Ectodermal cell (in vitro differentiated cells): ENCODE measurements around the gene PARN.
"Not testable (repeated sequence)": the region's sequence is repeated elsewhere in the genome, so short reads cannot be mapped to it uniquely, and the experiment has no call there.

Experiments used
- H3K27ac ChIP-seq: 2 replicates; pipeline ENCODE4 v1.7.0; 2013; ENCODE audit warnings: mild to moderate bottlenecking, low read depth, low read length; ENCODE audit not compliant: insufficient read depth, poor library complexity, severe bottlenecking
- H3K27me3 ChIP-seq: 2 replicates; pipeline ENCODE4 v1.7.0; 2013; ENCODE audit warnings: mild to moderate bottlenecking, low read length; ENCODE audit not compliant: insufficient read depth, control insufficient read depth, poor library complexity, severe bottlenecking
- H3K36me3 ChIP-seq: one replicate; pipeline ENCODE4 v1.7.0; 2013; ENCODE audit warnings: low read length; ENCODE audit not compliant: control insufficient read depth, insufficient read depth
- H3K4me1 ChIP-seq: one replicate; pipeline ENCODE4 v1.7.0; 2013; ENCODE audit warnings: low read length; ENCODE audit not compliant: control insufficient read depth, insufficient read depth
- H3K4me3 ChIP-seq: 2 replicates; pipeline ENCODE4 v1.7.0; 2013; ENCODE audit warnings: low read depth, low read length, control low read depth; ENCODE audit not compliant: insufficient read depth
- H3K9me3 ChIP-seq: 2 replicates; pipeline ENCODE4 v1.7.0; 2013; ENCODE audit warnings: mild to moderate bottlenecking, low read length, moderate library complexity; ENCODE audit not compliant: control insufficient read depth
- WGBS, 2 experiments: methylation state at CpG; one replicate each; pipeline ENCODE4 v1.1.7; 2013; ENCODE audit warnings: missing lambda C conversion rate in 2 of 2; 5-methylcytosine and 5-hydroxymethylcytosine counted together

The PARN gene

GRCh38 chr16:14634389-14634725, 4.3 kb upstream of the PARN start:
- H3K4me3 ChIP-seq = peak overlapping the region; percentile 79
- H3K27ac ChIP-seq = peak overlapping the region; percentile 66
- H3K36me3 ChIP-seq = no peaks in the 10 kb centered on the region
- 72 to 76% methylated on average over 7 of the region's 7 CpGs for WGBS, 2 experiments
- no peaks in the 10 kb centered on the region for H3K27me3 ChIP-seq
- no peaks in the 10 kb centered on the region for H3K9me3 ChIP-seq
- peaks cover 12% of the 10 kb centered on the region for H3K4me1 ChIP-seq

GRCh38 chr16:14632693-14633569, 2.9 kb upstream of the PARN start, which contains the start of gene BFAR:
Gene BFAR (plus strand): TSS chr16:14632951. CDS start chr16:14644347, 11,396 bp downstream.
- H3K9me3 ChIP-seq = no peaks in the 10 kb centered on the region
- 0 to 1% methylated on average over 69 of the region's 69 CpGs for WGBS, 2 experiments
- H3K27ac ChIP-seq = peak within 1 kb of the TSS; percentile 75

DNA sequence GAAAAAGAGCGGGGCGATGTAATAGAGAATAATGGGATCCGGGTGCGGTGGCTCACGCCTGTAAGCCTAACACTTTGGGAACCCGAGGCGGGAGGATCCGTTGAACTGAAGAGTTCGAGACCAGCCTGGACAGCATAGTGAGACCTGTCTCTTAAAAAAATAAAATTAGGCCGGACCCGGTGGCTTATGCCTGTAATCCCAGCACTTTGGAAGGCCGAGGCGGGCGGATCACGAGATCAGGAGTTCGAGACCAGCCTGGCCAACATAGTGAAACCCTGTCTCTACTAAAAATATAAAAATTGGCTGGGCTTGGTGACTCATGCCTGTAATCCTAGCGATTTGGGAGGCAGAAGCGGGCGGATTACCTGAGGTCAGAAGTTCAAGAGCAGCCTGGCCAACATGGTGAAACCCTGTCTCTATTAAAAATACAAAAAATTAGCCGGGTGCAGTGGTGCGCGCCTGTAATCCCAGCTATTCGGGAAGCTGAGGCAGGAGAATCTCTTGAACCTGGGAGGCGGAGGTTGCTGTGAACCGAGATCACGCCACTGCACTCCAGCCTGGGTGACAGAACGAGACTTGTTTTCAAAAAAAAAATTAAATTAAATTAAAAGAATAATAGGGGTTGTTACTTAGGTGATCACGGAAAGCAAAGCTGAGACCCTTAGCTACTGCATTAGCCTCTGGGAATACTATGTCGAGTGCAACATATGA, 715 bp upstream of the PARN start:
- 85 to 89% methylated on average over 28 to 29 of the region's 29 CpGs for WGBS, 2 experiments
- not testable (repeated sequence) for H3K9me3 ChIP-seq

More at GRCh38 chr16:14632693-14633569, 2.9 kb upstream of the PARN start, which contains the start of gene BFAR:
- H3K4me1 ChIP-seq = peaks cover 12% of the 10 kb centered on the region
- peak within 1 kb of the TSS; percentile 79 for H3K4me3 ChIP-seq
- no peaks in the 10 kb centered on the region for H3K36me3 ChIP-seq
- H3K27me3 ChIP-seq = no peaks in the 10 kb centered on the region

GRCh38 chr16:14629612-14629918, 495 bp downstream of the PARN start:
- Histone ChIP-seq H3K4me1 (peaks cover 2% of the 10 kb centered on the region), H3K4me3 (peak overlapping the region; percentile 91), H3K36me3 (peaks cover 10% of the 10 kb centered on the region), H3K27ac (peak overlapping the region; percentile 86), H3K27me3 (no peaks in the 10 kb centered on the region), H3K9me3 (no peaks in the 10 kb centered on the region)
- WGBS, 2 experiments = 2% methylated on average over 17 of the region's 17 CpGs

More for the DNA sequence above, 715 bp upstream of the PARN start:
- not testable (repeated sequence) for H3K4me1 ChIP-seq, H3K27me3 ChIP-seq, H3K36me3 ChIP-seq, H3K4me3 ChIP-seq, H3K27ac ChIP-seq

DNA sequence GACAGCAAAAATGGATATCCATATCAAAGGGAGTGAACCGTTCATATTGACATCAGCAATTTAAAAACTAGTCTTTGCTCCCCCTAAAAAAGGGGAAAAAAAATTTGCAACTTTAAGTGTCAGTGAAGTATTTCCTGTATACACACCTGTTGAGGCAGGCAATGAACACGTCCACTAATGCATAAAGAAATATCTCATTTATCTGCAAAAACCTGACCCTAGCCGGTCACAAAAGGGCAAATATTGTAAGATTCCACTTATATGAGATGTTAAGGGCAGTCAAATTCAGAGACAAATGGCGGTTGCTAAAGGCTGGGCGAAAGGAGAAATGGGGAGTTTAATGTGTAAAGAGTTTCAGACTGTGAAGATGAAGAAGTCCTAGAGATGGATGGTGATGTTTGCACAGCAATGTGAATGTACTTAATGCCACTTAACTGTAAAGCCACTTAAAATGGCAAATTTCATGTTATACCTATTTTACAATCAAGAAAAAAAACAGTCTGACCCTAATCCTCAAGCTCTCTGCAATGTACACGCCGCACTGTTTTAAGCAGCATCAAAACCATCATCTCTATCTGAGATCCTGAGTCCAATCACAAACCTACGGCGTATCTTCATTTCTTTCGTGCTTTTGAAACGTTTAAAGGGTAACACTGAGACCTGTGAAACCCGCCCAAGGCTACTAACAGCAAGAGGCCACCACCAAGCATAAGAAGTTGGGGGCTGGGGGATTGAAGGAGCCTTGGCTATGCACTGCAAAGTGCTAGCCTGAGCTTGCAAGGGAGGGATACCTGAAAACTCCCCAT, 1.1 kb downstream of the PARN start:
- Histone ChIP-seq H3K36me3 (peaks cover 10% of the 10 kb centered on the region), H3K4me1 (no peaks in the 10 kb centered on the region), H3K9me3 (no peaks in the 10 kb centered on the region), H3K27ac (no peak overlapping the region), H3K4me3 (peak overlapping the region; percentile 91), H3K27me3 (no peaks in the 10 kb centered on the region)
- 56 to 65% methylated on average over 11 to 12 of the region's 12 CpGs for WGBS, 2 experiments

DNA sequence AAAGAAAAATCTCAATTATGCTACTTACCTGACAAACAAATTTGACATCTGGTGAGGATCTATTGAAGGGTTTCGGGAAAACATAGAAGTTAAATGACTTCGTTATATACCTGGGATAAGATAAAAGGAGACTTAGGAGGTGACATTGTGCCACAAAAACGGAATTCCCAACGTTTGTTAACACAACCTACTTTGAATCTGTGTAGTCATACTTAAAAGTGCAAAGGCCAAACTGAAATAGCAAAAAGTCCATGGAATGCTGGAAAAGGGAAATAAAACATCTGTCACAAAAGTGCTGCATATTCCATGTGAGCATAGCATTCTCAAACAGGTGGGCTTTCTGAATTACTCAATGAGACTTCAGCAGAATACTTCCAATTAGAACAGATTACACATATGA, 3.0 kb downstream of the PARN start:
- Histone ChIP-seq H3K27ac (no peak overlapping the region), H3K4me3 (no peak overlapping the region), H3K27me3 (no peaks in the 10 kb centered on the region), H3K9me3 (no peaks in the 10 kb centered on the region), H3K4me1 (no peaks in the 10 kb centered on the region), H3K36me3 (peaks cover 10% of the 10 kb centered on the region)
- WGBS, 2 experiments = 94% methylated on average over 4 of the region's 4 CpGs

- H3K36me3 ChIP-seq = peaks cover 15% of the 10 kb centered on the region
- 78 to 90% methylated on average over 4 to 7 of the region's 7 CpGs for WGBS, 2 experiments
- no peaks in the 10 kb centered on the region for H3K4me1 ChIP-seq
- H3K4me3 ChIP-seq = no peak overlapping the region
- no peaks in the 10 kb centered on the region for H3K27me3 ChIP-seq
- no peaks in the 10 kb centered on the region for H3K9me3 ChIP-seq
- no peak overlapping the region for H3K27ac ChIP-seq
These were observed 11.5 kb downstream of the PARN start for GRCh38 chr16:14618566-14618965.

DNA sequence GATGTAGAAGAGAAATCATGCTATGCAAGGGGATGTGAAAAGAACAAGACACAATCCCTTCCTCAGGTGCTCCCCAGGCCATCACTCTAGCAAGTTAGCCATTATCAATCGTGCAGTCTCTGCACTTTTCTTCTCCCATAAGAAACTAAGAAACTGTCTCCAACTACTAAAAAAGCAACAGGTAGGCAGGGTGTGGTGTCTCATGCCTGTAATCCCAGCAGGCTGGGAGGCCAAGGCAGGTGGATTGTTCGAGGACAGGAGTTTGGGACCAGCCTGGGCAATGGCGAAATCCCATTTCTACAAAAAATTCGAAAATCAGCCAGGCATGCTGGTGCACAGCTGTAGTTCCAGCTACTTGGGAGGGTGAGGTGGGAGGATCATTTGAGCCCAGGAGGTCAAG, 13.8 kb downstream of the PARN start:
- Histone ChIP-seq H3K9me3 (no peaks in the 10 kb centered on the region), H3K36me3 (peaks cover 11% of the 10 kb centered on the region), H3K4me3 (no peak overlapping the region), H3K27ac (no peak overlapping the region), H3K27me3 (no peaks in the 10 kb centered on the region), H3K4me1 (no peaks in the 10 kb centered on the region)
- WGBS, 2 experiments = 93 to 95% methylated on average over 4 of the region's 4 CpGs

GRCh38 chr16:14613991-14614390, 16.1 kb downstream of the PARN start:
- H3K27me3 ChIP-seq = no peaks in the 10 kb centered on the region
- 90 to 93% methylated on average over 4 of the region's 4 CpGs for WGBS, 2 experiments
- H3K36me3 ChIP-seq = peaks cover 16% of the 10 kb centered on the region
- H3K9me3 ChIP-seq = no peaks in the 10 kb centered on the region
- H3K4me1 ChIP-seq = no peaks in the 10 kb centered on the region
- H3K4me3 ChIP-seq = no peak overlapping the region
- H3K27ac ChIP-seq = no peak overlapping the region

DNA sequence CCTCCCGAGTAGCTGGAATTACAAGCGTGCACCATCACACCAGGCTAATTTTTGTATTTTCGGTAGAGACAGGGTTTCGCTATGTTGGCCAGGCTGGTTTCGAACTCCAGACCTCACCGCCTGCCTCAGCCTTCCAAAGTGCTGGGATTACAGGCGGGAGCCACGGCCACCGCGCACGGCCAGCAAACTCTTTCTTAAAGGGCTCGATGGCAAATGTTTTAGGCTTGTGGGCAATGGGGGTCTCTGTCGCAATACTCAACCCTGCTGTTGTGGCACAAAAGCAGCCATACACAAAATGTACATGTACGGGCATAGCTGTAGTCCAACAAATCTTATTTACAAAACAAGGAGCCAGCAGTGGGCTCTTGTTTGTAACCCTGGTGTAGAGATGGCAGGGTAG, 18.4 kb downstream of the PARN start:
- Histone ChIP-seq H3K9me3 (no peaks in the 10 kb centered on the region), H3K36me3 (peaks cover 20% of the 10 kb centered on the region), H3K27me3 (no peaks in the 10 kb centered on the region), H3K4me1 (no peaks in the 10 kb centered on the region), H3K27ac (no peak overlapping the region), H3K4me3 (no peak overlapping the region)
- WGBS, 2 experiments = 93 to 94% methylated on average over 14 of the region's 14 CpGs
